SK-MEL-5 (cell line): ENCODE data around the gene NIPAL1. TPM values are rescaled to one million over a fixed set of nuclear protein-coding genes. Genes with fewer than 3 reads are reported as not detected.
A peak's percentile ranks its signal among the peaks of the same experiment; 100 is the strongest.
"Not testable (repeated sequence)": the region's sequence is repeated elsewhere in the genome, so short reads cannot be mapped to it uniquely, and the experiment has no call there.

Experiments
- DNase-seq: peaks from one replicate; pipeline ENCODE4 v3.0.0-alpha.2; 2016; ENCODE audit warnings: low read depth, low spot score
- in situ Hi-C: cut with HindIII; loops from 2 replicates; pipeline ENCODE4 v1.10.0; 2016; ENCODE audit warnings: low sequenced_read_pairs, high pct_unique_total_duplicates, low pct_unique_long_range_greater_than_20kb
- polyA plus RNA-seq, 2 experiments: library from polyadenylated mRNA; depleted of rRNA; stranded (reverse); fragments of >200 nt; gene quantifications; 2 replicates each; pipeline ENCODE4 v1.2.3, GENCODE V29; 2015
- total RNA-seq: library from RNA; depleted of rRNA; stranded (reverse); fragments of >200 nt; shearing (Covaris generic); gene quantifications from 2 replicates; pipeline ENCODE4 v1.2.3, GENCODE V29; 2014; rRNA removed

The NIPAL1 gene
- total RNA-seq: 0.13 and 0.40 TPM in 2 replicates
- 0.08 and 0.35 TPM in 2 replicates for polyA plus RNA-seq (2015; cell fraction: cytosol; rRNA removed)
- 0.07 TPM in 1 of 2 replicates, not detected in the other for polyA plus RNA-seq (2015; cell fraction: nucleus; rRNA removed)

DNA sequence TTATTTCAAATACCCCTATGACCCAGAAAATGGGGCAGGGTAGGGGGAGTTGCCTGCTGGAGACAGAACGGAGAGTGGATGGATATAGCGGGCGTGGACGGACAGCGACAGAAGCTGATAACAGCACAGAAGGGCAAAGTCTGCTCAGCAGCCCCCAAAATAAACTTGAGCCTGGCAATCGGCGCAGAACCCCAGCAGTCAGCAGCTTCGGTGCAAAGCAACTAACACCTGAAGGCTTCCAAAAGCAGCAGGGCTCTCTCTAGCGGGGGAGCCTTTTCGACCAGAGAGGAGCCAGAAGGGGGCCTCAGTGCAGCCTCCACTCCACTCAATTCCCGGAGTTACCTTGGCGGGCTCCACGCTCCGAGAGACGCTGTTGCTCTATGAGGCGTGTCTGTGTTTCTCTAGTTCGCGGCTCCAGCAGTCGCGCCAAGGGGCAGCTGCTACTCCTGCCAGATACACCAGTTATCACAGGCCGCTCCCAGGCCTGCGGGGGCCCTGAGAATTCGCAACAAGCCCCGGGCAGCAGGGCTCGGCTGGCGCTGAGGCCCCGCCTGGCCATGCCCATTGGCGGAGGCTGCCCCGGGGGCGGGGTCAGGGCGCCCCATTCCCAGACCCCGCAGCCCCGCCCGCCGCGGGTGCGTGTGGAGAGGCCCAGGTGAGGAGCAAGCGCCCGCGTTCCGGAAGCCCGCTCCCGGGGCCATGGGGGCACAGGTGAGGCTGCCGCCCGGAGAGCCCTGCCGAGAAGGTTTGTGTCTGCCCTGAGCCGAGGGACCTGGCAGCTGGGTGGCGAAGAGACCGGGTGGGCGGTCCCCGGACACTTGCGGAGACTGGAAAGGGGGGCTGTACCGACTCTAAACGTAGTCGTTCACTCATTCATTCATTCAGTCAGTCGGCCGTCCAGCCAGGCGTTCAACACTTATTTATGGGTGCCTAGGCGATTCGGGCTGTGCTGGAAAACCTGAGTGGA lies at the start of gene NIPAL1, which contains the start of gene CNGA1:
Gene NIPAL1, plus strand, starts transcription at position 632 of the 967 bp plus-strand sequence. Its CDS starts 68 bp downstream, at position 700.
Gene CNGA1, minus strand, starts transcription at position 541 of the 967 bp plus-strand sequence. CDS start 63,992 bp downstream, outside the sequence.
- in situ Hi-C loops: no loop called here
- DNase-seq: peak; percentile 56

DNA sequence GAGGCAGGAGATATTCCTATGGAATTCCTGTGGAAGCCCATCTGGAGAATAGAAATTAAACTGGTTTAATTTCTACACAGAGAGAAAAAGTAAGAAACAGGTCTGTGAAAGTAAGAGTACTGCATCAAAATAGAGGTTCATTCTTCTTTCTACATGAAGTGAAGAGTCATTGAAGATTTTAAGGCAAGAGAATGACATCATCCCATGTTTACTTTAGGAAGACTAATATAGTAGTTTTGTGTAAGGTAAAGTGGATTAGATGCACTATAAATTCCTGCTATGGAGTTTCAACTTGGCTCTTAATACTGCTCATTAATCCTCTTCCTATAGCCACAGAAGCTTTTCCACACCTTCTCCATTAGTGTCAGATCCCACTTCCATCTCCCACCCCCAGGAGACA lies 47.7 kb upstream of the NIPAL1 start:
- no peak for DNase-seq
- in situ Hi-C loops: no loop called here

DNA sequence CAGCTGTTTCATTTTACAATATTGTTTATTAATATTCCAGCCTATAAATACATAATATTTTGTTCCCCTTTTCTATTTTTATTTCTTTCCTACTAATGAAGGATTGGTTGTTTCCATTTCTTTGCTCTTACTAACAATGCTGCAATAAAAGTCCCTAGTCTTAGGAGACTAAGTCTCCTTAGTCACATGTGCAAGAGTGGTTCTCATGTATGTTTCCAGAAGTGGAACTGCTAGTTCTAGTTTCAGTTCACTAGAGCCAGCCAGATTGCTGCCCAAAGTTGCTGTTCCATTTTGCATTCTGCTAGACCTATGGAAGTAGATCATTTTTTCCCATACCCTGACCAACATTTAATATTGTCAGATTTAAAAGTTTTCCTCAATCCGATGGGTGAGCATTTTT lies 44.4 kb upstream of the NIPAL1 start:
- DNase-seq: no peak
- in situ Hi-C loops: no loop called here

DNA sequence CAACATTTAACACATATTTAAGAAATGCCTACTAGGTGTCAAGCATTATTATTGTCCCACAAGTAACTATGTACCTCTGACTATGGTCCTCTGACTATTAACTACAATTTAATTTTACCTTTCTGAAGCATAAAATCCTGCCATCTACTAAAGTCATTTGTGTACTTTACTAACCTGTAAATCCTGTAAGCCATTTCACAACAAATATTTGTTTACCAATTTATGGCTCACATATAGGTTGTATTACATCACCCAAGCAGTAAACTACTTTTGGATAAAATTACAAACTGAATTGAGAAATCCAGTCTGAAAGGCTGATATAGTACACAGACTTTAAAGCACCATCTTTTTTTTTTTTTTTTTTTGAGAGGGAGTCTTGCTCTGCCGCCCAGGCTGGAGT lies 43.9 kb upstream of the NIPAL1 start:
- in situ Hi-C loops: no loop called here
- DNase-seq: no peak

DNA sequence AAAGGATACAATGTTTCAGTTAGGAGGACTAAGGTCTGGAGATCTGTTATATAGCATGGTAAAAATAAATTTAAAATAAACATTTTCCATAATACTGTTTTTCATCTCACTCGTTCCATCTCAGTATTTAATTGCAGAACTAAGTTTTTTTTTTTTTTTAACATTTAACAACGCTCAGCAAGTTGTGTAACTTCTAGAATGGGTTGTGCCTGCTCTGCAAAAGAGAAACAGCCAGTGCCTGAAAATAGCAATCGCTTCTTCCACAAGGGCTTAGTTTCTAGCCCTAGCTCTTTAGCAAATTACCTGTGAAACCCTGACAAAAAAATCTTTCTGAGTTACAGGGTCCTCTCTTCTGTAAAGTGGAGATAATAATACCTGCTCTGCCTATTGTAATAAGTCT lies 42.0 kb upstream of the NIPAL1 start:
- in situ Hi-C loops: no loop called here
- no peak for DNase-seq

DNA sequence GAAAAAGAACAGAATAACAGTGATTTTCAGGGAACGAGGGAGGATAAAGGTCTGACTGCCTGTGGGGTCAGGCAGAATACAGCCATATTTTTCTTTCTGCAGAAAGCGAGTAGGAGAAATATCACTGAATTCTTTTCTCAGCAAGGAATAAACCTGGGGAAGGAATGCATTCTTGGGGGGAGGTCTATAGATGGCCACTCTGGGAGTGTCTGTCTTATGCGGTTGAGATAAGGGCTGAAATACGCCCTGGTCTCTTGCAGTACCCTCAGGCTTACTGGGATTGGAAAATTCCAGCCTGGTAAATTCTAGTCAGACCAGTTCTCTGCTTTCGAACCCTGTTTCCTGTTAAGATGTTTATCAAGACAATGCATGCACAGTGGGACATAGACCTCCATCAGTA lies 26.4 kb upstream of the NIPAL1 start:
- DNase-seq: no peak
- in situ Hi-C loops: no loop called here

DNA sequence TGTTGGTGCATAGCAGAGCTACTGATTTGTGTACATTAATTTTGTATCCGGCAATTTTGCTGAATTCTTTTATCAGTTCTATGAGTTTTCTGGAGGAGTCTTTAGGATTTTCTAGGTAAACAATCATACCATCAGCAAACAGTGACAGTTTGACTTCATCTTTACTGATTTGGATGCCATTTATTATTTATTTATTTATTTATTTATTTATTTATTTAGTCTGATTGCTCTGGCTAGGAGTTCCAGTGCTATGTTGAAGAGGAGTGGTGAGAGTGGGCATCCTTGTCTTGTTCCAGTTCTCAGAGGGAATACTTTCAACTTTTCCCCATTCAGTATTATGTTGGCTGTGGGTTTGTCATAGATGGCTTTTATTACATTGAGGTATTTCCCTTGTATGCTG lies 24.1 kb upstream of the NIPAL1 start:
- DNase-seq, in situ Hi-C loops: not testable (repeated sequence)

DNA sequence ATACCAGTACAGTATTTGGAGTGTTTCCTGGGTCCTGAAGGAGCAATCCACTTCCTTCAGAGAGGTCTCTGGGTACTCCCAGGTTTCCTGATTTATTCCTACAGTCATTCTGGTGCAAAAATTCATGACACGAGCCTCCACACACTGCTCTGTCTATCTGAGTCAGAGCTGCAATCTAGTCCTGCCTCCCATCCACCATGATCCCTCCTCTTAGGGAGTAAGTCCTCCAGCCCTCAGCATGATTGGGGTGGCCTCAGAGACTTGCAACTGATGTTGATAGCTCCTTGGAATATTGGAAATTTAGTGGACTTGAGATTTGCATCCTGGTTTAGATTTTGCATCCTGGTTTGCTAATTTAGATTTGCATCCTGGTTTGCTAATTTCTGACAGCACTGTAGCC lies 20.6 kb upstream of the NIPAL1 start:
- in situ Hi-C loops: no loop called here

DNA sequence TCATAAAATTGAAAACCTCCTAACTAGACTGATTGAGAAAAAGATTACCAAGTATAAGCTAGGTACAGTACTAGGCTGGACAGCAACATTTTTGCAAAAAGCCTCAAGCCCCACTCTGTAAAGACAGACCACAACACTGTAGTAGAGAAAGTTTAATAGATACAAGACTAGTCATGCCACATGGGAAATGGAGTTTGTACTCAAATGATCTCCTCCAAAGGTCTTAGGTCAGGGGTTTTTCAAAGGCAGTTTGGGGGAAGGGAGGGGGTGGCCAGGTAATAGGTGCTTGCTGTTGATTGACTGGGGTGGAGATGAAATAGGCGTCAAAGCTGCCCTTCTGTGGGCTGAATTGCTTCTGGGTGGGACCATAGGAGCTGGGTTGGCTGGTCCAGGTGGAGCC lies 14.3 kb upstream of the NIPAL1 start:
- no peak for DNase-seq
- in situ Hi-C loops: no loop called here

More for the DNA sequence above, 20.6 kb upstream of the NIPAL1 start:
- no peak for DNase-seq

DNA sequence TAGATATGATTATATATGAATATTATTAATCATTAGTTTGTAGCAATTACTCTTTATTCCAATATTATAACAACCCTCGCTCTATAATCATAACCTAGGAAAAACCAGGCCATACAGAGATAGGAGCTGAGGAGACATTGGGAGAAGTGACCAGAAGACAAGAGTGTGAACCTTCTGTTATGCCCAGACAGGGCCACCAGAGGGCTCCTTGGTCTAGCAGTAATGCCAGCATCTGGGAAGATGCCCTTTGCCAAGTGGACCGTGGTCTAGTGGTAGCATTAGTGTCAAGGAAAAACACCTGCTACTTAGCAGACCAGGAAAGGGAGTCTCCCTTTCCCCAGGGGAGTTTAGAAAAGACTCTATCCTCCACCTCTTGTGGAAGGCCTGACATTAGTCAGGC lies 13.0 kb upstream of the NIPAL1 start:
- DNase-seq: peak; percentile 69
- in situ Hi-C loops: not testable (repeated sequence)

DNA sequence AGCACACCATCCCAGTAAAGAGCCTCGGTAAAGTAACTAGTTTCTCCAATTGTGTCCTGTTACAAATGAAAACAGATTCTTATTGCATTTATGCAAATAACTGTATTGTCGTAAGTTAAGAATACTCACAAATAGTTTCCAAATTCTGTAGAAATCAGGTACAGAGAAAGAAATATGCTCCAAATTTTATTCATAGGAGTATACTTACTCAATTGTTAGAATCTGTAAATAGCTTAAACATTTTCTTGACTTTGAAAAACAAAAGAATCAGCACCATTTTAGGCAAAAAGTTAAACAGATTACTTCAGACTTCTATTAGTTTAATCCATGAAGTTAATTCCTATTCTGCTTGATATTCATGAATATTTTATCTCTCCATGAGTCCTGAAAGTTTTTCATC lies 10.8 kb upstream of the NIPAL1 start:
- DNase-seq: no peak
- in situ Hi-C loops: no loop called here

DNA sequence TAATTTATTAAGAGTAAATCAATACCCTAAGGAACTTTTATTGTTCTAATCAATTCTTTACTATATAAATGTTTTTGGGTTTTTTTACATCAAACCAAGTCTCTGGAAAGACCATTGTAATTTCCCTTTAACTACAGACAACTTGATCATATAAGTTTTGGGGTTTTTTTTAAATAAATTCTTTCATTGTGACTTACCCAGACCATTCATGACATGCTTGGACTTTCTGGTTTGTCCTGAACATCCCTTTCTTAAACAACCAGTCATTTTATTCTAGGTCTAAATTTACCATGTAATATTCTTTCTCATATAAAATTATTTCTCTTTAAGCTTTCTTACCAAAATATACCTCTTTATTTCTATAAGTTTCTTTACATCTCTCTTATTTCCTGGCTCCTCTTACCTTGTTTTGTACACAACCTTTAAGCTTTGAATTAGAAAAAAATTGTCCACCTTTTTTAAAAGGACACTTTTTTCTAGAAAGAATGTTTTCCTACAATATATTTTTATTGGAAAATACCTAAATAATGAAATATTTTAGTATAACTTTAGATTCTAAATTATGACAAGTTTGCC lies 8.5 kb upstream of the NIPAL1 start:
- DNase-seq: no peak
- in situ Hi-C loops: no loop called here

DNA sequence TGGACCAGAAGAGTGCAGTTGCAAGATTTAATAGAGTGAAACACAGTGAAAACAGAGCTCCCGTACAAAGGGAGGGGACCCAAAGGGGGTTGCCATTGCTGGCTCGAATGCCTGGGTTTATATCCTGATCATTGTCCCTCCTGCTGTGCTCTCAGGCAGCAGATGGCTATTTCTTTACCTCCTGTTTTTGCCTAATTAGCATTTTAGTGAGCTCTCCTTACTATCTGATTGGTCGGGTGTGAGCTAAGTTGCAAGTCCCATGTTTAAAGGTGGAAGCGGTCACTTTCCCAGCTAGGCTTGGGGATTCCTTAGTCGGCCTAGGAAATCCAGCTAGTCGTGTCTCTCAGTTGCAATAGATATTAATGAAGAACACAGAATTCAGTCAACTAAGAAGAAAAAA lies 5.7 kb upstream of the NIPAL1 start:
- in situ Hi-C loops, DNase-seq: not testable (repeated sequence)

DNA sequence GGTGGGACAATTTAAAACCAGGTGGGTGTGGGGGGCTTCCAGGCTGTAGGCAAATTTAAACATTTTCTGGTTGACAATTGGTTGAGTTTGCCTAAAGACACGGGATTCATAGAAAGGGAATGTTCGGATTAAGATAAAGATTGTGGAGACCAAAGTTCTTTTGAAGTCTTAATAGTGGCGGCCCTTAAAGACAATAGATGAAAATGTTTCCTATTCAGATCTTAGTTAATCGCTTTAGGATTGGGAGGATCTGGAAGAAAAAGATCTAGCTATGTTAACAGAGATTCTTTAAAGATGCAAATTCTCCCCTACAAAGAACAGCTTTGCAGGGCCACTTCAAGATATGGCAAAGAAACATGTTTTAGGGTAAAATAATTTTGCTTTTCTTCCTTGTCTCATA lies 4.8 kb upstream of the NIPAL1 start:
- in situ Hi-C loops: no loop called here
- no peak for DNase-seq

DNA sequence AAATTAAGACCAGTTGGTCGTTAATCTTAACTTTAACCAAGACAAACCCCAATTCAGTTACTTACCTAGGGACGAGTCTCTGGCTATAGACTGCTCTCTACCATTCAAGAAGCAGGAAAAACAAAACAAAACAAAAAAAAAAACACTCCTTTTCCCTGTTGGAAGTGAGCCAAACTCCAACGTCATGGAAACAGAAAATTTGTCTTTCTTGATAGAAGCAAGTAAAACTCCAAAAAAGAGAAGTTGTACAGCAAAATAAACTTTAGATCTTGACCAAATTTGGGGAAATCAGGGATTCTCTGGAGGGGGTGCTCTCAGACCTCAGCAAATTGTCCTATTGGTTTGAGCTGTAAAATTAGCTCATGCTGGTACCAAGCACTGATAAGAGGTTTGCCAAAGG lies 3.7 kb upstream of the NIPAL1 start:
- no peak for DNase-seq
- in situ Hi-C loops: no loop called here

DNA sequence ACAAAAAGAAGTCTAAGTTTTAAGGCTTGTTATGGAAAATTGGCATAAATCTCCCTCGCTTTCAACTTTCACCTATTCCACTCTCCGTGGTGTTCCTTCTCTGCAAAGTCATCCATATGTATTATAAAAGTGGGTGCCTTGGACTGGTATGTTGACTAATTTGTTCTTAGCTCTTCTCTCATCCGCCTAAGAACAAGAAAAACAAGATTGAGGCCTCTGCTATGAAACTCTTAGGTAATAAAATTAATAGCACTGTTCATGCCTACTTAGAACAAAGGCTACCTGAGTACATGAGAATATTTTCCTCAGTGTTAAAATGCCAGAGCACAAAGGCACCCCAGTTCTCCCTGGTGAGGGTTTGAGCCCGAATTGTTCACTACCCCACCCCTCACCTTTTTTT lies 1.4 kb upstream of the NIPAL1 start:
- DNase-seq: no peak
- in situ Hi-C loops: no loop called here

DNA sequence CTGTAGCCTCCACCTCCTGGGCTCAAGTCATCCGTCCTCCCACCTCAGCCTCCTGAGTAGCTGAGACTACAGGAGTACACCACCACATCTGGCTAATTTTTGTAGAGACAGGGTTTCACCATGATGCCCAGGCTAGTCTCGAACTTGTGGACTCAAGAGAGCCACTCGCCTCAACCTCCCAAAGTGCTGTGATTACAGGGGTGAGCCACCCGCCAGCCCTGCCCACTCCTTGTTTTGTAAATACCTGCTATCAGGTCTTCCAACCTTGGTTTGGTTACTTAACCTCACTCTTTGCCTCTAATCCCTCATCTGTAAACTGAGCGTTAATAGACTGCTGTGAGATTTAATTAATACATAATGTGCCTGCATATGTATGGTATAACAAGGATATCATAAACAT lies 894 bp upstream of the NIPAL1 start:
- in situ Hi-C loops: no loop called here
- no peak for DNase-seq

DNA sequence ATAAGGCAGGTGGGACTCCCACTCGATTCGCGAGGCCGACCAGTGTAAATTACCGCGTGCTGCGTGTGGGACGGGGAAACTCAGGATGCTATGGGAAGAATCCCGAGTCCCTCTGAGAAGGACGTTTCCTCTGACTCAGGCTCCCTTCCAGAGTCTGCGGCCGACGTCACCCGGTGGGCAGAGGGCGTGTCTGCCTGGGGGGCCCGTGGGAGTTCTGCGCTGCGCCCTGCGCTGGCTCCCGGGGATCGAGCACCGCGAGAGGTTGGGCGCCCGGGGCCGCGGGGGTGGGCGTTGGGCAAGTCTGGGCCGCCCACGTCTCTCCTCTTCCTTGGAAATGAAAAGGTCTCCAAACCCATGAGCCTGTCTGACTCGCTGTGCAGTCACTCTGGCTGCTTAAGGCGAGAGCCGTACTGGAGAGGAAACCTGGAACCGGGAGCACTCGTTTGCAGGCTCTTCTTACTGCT lies 568 bp downstream of the NIPAL1 start:
- in situ Hi-C loops: no loop called here
- no peak for DNase-seq
